Raji (cell line): ENCODE data around the gene TLL1.

ENCODE experiments used
- POLR2A ChIP-seq: IDR thresholded peaks from 2 replicates; pipeline ENCODE4 v1.6.1; 2011; ENCODE audit warnings: low read depth, low read length, control low read depth; ENCODE audit not compliant: insufficient read depth

TLL1 gene

DNA sequence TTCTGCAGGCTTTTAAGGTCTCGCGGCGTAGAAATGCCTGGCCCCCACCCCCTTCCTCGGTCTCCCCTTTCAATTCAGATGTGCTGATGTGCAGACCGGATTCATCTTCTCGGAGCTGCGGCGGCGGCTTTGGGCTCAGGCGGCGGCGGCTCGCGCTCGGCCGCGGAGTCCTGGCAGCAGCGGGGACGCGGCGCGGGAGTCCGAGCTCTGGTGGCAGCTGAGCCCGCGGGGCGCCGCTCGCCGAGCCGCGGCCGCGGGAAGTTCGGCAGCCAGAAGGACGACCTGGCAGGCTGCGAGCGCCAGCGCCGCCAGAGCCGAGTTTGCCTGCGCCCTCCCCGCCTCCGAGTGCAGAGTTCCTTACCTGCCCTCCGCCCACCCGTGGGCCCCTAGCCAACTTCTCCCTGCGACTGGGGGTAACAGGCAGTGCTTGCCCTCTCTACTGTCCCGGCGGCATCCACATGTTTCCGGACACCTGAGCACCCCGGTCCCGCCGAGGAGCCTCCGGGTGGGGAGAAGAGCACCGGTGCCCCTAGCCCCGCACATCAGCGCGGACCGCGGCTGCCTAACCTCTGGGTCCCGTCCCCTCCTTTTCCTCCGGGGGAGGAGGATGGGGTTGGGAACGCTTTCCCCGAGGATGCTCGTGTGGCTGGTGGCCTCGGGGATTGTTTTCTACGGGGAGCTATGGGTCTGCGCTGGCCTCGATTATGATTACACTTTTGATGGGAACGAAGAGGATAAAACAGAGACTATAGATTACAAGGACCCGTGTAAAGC is 448 bp downstream of the TLL1 start:
- TF ChIP-seq POLR2A = no peak

DNA sequence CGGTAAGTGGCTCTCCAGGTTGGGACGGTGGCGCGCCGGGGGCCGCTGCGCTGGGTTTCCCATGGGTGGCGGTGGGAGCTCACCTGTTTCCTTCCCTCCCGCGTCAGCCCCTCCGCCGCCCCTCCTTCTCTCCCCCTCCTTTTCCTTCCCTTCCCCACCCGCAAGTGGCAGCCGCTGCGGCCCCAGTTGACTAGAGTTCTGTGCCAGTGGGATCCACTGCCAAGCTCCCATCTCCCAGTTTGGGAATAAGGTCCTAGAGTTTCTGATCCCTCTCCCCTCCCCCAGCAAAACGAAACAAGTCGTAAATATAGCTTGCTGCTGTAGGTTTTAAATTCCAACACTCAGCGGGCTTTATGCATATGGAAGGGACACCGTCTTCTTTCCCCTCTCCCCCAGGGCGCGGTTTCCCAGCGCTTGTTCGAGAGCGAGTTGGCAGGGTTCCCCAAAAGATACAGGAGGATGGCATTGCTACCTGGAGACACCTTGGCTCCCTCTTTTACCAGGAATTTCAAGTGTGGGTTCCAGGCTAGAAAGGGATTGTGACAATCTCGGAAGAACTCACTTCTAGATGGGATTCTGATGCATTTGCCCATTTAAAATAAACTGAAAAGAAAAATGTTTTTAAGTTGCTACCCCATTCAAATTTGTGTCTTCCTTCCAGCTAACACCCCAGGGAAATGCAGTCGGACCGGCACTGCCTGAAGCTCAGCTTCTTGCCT is 1.2 kb downstream of the TLL1 start:
- TF ChIP-seq POLR2A = no peak

DNA sequence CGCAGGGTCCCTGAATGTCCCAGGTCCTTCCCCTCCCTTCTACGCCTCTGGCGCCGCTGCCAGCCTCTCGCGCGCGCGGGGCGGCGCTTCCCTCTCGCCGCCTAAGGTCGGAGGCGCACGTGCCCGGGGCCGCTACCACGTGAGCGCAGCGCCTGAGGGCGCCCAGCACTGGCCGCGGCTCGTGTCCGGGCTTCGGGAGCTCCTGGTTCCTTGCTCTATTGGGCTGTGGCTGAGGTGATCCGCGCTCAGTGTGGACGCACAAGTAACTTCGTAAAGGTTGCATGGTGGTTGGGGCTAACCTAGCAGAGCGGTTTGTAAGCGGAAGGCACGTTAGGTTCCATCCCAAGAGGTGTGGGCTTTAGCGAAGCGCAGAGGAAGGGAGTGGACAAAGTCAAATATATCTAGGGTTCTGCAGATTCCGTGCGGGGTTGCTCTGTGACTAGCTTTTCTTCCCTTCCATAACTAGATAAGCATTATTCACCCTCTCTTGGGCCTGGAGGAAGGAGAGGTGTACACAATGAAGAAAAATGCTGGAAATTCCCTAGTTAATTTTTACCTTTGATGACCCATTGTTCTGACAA is 1.8 kb downstream of the TLL1 start:
- no peak for TF ChIP-seq POLR2A

DNA sequence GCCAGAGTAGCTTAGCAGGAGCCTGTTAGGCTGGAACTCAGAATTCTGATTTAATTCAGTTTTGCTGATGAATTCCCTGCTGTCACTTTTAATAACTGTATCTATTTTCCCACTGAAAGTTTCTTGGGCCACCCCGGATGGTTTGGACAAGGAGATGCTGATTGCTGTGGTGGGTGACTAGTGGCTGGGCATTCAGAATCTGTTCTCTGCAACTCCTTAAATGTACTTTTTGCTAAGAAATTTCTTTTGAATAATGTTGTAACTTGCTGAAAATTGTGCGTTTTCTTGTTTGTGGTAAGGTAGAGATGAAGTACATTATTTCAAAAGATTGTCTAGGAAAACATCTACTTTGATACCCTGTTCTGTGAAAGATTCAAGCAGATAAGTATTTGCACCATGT is 2.4 kb downstream of the TLL1 start:
- no peak for TF ChIP-seq POLR2A

DNA sequence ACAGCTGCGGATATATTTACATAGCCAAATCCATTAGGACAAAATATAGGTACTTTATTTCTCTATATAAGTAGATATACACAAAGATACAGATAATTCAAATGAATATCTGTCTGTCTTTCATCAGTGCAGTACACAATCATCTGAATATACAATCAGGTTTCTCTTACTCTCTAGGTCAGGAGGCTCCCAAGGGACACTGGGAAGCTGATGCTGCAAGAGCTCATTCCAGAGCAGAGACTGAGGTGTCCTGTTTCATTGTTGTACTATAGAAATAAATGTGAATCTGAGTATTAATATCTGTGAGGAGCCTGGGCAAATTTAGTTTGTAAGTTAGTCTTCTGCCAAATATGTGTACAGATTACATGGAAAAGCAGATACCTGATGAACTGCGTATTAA is 4.2 kb downstream of the TLL1 start:
- TF ChIP-seq POLR2A = no peak

DNA sequence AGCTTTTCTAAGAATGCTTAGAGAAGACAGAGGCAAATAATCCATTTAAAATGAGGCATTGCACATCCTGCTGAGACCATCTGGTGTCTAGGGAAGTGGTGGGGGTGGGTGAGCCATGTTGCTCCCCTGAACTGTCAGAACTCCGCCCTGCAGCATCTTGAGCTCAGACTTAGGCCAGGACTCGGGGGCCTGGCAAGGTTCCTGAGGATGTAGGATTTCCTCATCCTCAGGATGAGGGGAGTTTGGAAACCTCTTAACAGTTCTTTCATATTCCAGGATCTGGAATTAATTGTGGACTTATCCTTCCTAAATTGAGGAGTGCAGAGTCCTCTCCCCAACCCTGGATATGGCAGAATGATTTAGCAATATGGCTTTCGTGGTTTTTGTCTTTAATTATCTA is 6.6 kb downstream of the TLL1 start:
- TF ChIP-seq POLR2A = no peak

DNA sequence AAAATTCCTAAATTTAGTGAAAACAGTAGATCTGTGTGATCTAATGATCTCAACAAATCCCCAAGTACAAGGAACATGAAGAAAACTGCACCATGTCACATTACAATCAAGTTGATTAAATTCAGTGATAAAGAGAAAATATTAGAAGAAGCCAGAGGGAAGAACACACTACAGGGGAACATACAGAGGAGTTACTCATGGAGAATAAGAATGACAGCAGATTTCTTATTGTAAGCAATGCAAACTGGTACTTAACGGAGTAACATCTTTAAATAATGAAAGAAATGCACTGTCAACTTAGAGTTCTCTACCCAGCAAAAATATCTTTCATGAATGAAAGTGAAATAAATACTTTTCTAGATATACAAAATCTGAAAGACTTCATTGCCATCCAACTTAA is 21.1 kb downstream of the TLL1 start:
- TF ChIP-seq POLR2A = no peak

DNA sequence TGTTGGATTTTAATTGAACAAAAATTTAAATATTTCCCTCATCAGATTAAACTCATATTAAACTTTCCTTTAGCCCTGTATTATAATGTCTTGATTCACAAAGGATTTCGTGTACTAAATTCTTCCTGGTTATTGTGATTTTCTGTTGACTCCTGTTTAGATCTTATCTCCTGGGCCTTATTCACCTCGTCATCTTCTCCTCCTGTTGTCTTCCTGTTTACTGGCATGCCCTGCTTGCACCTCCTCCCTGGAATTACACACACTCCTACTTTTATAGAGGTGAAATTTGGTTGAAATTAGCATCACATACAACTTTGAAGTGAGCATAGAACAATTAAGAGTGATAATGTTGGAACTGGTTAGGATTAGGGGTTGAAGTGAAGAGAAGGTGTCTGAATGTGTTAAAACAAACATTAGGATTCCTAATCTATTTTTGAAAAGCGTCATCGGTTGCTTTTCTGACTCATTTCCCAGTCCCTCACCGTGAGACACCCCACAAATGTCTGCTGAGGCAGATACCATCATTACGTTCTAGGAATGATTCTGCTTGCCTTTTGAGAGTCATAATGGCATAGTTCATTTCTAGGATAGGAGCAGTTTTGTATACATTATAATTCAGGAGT is 32.5 kb downstream of the TLL1 start:
- no peak for TF ChIP-seq POLR2A

DNA sequence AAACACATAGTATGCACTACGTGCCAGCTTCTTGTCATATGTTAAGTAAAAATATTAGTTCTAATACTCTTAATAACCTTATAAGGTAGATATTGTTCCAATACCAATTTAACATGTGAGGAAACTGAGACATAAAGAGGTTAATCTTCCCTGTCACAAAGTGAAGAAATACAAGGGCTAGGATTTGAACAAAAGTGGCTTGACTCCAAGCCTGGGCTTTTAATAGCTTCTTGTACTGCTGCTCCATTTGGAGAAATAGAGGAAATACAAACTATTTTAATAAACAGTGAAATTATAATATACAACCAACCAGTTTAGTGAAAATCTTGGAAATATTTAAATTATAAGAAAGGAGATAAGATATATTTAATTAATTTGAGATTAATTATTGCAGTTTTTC is 33.2 kb downstream of the TLL1 start:
- no peak for TF ChIP-seq POLR2A

DNA sequence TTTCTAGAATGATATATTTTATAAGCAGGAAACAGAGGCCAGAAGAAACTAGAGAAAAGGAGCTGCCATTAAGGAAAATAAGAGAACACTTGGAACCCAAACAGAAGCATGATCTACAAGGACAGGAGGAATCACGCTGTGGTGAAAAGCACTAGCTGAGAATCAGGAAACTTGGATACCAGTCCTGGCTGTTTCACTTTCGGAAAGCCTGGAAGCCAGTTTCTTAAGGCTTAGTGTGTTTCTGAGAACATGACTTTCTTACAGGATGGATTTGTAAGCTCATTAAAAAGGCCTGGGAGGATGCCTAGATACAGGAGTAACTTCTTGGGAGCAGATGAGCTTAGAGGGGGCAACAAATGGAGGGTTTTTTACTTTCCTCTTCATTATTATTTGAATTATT is 36.9 kb downstream of the TLL1 start:
- TF ChIP-seq POLR2A = no peak

DNA sequence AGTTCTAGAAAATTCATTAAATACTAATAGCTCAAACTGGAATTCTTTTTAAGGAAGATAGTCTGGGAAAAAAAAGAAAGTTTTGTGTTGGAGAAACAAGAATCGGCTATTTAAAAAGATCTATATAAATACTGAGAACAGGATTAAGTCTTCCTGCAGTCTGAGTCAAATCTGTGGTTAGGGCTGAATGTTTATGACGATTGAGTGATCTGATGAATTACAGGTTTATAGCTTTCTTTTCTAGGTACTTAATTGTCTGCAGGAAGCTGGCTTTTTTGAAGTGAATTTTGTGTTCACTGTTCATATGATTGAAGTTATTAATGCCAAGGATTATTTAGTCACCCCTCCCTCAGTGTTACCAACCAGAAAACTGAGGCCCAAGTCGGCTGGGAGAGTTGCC is 42.2 kb downstream of the TLL1 start:
- no peak for TF ChIP-seq POLR2A

DNA sequence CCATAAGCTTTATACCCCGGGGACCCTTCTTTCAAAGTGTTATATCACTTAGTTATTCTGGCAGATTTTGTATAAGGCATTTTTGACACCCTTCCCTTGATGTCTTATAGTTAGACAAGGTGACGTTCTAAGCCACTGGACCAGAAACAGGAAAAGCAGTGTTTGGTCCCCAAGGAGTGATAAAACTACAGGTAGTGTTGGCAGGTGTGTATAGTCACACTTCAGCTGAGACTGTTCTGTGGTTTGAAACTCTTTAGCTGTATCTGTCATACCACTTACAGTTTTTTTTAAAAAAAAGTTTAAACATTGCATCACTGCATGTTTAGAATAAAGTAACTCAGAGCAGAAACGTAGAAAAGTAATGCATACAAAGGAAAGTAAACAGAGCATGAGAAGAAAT is 48.5 kb downstream of the TLL1 start:
- TF ChIP-seq POLR2A = no peak

DNA sequence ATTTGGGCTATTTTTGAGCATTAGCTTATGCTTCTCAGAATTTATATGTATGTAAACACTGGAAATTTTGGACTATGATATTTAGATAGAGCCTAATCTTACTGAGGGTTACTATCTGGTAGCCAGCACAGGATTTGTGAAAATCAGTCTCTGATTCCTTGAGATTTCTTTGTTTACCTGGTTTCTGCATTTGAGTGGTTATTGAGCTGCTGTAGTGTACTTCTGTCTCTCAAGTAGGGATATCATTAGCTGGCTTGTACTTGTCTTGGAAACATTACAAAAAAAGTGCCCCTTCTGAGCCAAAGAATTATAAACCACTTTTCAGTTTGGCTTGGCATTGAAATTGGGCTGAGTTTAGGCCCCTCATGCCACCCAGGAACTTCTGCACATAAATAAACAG is 49.7 kb downstream of the TLL1 start:
- no peak for TF ChIP-seq POLR2A

DNA sequence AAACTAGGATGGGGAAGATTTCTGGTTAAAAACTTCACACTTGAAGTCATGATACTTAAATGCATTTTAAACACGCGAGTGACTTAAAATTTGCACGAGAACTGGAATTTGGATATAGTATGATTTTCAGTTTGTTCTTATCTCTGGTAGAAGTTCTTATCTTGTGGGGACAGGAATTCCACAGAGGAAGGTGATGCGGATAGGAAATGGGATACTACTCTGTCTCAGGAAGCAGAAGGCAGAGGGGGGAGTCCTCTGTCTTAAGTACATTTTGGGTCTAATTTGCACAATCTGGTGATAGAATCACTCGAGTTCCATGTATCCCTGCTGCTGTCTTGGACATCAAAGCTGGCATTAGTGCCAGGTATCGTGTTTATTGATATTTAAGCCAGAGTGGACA is 53.3 kb downstream of the TLL1 start:
- no peak for TF ChIP-seq POLR2A

DNA sequence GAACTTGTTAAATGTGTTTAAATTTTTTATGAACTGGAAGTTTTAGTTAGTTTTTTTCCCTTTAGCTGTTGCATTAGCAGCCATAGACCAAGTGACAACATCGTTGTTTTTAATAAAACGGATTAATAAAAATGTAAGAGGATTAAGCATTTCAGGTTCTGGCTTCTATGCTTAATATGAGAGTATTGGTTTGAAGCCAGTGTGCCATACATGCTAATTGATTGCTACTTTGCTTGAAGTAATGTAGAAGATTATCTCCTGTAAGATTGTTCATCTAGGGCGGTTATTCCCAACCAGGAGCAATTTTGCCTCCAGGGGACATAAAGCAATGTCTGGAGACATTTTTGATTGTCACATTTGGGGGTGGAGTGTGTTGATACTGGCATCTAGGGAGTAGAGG is 54.3 kb downstream of the TLL1 start:
- no peak for TF ChIP-seq POLR2A

DNA sequence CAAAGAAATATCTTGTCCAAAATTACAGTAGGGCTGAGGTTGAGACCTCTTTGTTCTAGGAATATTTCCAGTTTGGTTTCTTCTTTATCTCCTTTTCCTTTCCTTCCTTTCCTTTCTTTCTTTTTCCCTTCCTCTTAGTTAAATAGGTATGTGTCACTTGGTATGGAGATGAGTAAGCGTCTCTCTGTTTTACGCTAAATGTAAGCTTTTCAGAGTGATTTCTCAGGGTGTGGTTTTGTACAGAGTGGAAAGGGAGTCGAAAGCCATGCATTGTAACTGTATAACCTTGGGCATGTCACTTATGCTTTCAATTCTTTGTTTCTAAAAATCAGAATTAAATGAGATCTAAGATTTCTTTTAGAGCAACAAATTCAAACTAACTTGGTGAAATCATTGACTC is 54.8 kb downstream of the TLL1 start:
- no peak for TF ChIP-seq POLR2A
